GDM1 (cell line): ENCODE measurements around the gene TEX101.
"Not testable (repeated sequence)": the region's sequence is repeated elsewhere in the genome, so short reads cannot be mapped to it uniquely, and the experiment has no call there.

Experiments
- DNase-seq: peaks from one replicate; lab custom pipeline; 2025; lab: John Stamatoyannopoulos, UW

Gene TEX101

GRCh38 chr19:43420954-43421353 lies 6.3 kb downstream of the TEX101 start:
- DNase-seq, result no peak

DNA sequence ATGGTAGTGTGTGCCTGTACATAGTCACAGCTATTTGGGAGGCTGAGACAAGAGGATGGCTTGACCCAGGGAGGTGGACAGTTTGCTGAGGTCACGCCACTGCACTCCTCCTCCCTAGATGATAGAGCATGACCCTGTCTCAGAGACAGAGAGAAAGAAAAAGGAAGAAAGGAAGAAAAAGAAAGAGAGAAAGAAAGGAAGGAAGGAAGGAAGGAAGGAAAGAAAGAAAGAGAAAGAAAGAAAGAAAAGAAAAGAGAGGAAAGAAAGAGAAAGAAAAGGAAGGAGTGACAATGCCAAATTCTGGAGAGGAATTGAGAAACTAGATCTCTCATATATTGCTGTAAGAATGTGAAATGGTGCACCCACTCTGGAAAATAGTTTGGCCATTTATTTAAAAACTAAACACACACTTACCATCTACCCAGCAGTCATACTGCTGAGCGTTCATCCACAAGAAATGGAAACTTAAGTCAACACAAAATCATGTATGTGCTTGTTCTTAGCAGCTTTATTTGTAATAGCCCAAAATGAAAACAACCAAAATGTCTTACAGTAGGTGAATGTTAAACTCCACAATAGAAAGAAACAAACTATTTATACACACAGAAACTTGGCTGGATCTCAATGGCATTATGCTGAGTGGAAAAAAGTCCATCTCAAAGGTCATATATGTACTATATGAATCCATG lies 7.5 kb downstream of the TEX101 start:
- DNase-seq, result no peak

GRCh38 chr19:43422689-43423066 lies 8.0 kb downstream of the TEX101 start:
- DNase-seq, result no peak

DNA sequence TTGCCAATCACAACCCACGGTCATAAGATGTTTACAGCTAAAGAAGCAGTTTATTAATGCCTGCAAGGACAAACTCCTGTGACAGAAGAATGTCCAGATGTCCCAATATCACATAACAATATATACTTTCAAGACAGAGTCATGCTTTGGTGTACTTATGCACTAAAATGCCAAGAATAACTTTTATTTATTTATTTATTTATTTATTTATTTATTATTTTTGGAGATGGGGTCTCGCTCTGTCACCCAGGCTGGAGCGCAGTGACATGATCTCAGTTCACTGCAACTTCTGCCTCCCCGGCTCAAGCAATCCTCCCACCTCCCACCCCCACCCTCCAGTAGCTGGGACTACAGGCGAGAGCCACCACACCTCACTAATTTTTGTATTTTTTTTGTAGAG lies 9.1 kb downstream of the TEX101 start:
- DNase-seq, result no peak

GRCh38 chr19:43425567-43426392 lies 11.1 kb downstream of the TEX101 start:
- no peak for DNase-seq

DNA sequence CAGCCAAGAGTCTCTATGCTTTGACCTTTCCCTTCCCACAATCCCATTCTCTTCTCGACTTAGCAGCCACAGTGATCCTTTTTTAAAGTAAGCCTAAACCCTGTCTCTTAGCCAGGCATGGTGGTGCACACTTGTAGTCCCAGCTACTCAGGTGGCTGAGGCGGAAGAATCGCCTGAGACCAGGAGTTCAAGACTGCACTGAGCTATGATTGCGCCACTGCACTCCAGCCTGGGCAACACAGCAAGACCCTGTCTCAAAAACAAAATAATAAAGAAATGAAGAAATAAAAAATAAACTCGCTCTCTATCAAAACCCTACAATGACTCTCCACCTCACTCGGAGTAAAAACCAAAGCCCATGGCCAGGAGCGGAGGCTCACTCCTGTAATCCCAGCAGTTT lies 14.7 kb downstream of the TEX101 start:
- no peak for DNase-seq

GRCh38 chr19:43430142-43430710 lies 15.5 kb downstream of the TEX101 start:
- no peak for DNase-seq

- DNase-seq, result no peak
Observed at GRCh38 chr19:43430976-43431375, 16.3 kb downstream of the TEX101 start.

DNA sequence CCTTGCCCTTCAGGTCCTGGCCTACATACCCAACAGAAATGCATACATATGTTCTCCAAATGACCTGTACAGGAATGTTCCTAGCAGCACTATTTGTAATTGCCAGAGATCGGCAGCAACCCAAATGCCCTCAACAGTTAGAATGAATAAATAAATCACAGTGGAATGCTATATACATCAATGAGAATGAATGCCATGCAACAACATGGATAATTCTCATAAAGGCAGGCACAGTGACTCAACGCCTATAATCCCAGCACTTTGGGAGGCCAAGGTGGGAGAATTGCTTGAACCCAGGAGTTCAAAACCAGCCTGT lies 18.6 kb downstream of the TEX101 start:
- DNase-seq, result no peak

DNA sequence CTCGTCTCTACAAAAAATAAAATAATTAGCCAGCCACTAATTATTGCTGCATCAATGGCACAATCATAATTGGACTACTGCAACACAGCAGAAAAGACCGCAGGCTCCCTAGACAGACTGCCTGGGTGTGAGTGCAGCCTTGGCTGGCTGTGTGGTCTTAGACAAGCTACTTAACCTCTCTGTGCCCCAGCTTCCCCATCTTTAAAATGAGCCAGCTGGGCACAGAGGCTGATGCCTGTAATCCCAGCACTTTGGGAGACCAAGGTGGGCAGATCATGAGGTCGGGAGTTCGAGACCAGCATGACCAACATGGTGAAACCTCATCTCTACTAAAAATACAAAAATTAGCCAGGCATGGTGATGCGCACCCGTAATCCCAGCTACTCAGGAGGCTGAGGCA lies 19.0 kb downstream of the TEX101 start:
- DNase-seq, result no peak

- no peak for DNase-seq
Observed at GRCh38 chr19:43435775-43436174, 21.1 kb downstream of the TEX101 start.

DNA sequence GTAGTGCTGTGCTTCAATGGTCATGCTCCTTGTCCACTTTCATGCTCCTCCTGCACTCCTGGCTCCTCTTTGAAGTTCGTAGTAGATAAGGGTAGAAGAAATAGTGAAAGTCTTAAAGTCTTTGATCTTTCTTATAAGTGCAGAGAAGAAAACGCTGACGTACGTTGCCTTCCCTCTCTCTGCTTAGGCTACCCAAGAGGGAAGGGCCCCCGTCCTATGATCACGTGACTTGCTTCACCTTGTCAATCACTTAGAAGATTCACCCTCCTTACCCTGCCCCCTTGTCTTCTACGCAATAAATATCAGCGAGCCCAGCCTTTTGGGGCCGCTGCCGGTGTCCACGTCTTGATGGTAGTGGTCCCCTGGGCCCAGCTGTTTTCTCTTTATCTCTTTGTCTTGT lies 22.6 kb downstream of the TEX101 start:
- DNase-seq, result not testable (repeated sequence)

- DNase-seq, result no peak
Observed at GRCh38 chr19:43437712-43438111, 23.0 kb downstream of the TEX101 start.

- DNase-seq, result no peak
Observed at GRCh38 chr19:43438291-43439031, 23.8 kb downstream of the TEX101 start.

- peak; percentile 28 for DNase-seq
Observed at GRCh38 chr19:43439032-43439708, 24.5 kb downstream of the TEX101 start.

- no peak for DNase-seq
Observed at GRCh38 chr19:43439709-43440063, 25.0 kb downstream of the TEX101 start.

DNA sequence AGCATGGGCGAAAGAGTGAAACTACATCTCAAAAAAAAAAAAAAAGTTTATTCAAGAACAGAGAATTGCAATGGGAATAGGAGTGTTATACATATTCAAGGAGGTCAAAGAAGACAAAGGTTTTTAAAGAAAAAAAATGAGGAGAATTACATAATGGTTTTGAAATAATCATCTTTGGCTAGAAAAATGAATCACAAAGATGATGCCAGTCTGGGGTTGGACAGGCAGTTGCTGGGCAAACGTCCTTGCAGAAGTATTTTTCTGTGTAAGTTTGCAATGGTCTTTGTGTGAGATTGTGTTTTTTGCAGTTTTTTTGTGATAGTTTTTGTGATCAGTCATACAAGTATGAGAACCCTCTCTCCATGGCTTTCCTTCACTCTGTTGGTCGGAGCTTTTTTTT lies 27.0 kb downstream of the TEX101 start:
- DNase-seq, result no peak

GRCh38 chr19:43444091-43444490 lies 29.4 kb downstream of the TEX101 start:
- DNase-seq, result not testable (repeated sequence)

DNA sequence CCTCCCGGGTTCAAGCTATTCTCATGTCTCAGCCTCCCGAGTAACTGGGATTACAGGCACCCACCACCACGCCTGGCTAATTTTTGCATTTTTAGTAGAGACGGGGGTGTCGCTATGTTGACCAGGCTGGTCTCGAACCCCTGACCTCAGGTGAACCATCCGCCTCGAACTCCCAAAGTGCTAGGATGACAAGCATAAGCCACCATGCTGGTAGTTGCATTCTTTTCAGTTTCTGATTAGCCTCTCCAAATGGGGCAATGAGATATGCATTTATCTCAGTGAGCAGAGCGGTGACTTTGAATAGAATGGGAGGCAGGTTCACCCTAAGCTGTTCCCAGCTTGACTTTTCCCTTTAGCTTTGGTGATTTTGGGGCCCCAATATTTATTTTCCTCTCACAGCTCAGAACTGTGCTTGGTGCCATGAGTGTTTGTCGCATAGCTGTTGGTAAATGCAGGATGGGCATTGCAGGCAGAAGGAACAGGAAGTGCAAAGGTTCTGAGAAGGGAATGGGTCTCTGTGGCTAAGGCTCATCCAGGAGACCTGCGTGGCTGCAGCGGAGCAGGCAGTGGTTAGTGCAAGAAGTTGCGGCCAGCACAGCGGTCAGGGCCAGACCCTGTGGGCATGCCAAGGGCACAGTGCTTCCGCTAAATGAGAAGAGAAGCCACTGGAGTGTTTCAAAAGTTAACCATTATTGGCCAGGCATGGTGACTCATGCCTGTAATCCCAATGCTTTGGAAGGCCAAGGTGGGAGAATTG lies 30.0 kb downstream of the TEX101 start:
- DNase-seq, result no peak

- no peak for DNase-seq
Observed at GRCh38 chr19:43445426-43445825, 30.7 kb downstream of the TEX101 start.

DNA sequence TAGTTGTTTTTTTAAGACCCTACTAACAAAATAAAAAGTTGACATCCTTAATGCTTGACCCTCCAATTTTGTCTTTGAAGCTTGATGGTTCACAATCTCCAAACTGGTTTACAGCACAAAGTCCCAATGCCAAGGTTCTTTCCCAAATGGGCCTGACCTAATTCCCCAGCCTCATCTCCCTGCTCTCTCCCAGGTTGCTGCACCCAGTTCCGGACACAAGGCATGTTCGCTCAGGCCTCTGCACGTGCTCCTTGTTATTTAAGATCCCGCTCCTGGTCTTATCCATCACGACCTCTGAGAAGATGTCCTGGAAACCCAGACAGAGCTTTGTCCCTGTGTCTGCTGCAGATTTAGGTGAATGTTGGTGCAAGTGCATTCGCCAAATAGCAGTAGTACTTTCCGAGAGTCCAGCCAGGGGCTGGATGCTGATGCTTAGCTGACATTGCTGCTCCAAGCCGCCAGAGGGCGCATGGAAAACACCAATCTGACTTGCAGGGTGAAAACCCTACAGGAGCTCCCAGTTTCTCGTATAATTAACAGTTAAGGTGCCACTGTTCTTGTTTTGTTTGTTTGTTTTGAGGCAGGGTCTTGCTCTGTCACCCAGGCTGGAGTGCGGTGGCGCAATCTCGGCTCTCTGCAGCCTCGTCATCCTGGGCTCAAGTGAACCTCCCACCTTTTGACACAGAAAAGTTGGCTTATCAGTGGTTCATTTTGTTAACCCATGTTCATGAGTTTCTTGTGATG lies 32.2 kb downstream of the TEX101 start:
- peak; percentile 35 for DNase-seq
